Mononuclear cell (primary cell): Measurements from ENCODE around the gene NT5C3A. TPM values are rescaled to one million over a fixed set of nuclear protein-coding genes. Genes with fewer than 3 reads are reported as not detected.
"Not testable (repeated sequence)": the region's sequence is repeated elsewhere in the genome, so short reads cannot be mapped to it uniquely, and the experiment has no call there.

Source experiments
- H3K27me3 ChIP-seq: 2 replicates; pipeline ENCODE4 v1.6.0; 2011; ENCODE audit warnings: low read length, control low read depth; ENCODE audit not compliant: insufficient read depth
- H3K4me1 ChIP-seq: 2 replicates; pipeline ENCODE4 v1.5.1; 2011; ENCODE audit warnings: mild to moderate bottlenecking, low read length, control low read depth; ENCODE audit not compliant: insufficient read depth
- H3K4me3 ChIP-seq: 2 replicates; pipeline ENCODE4 v1.5.1; 2011; ENCODE audit warnings: mild to moderate bottlenecking, low read length, moderate library complexity
- H3K9me3 ChIP-seq: 2 replicates; pipeline ENCODE4 v1.5.1; 2011; ENCODE audit warnings: low read depth, mild to moderate bottlenecking, control low read depth, low read length
- total RNA-seq: library from RNA; depleted of rRNA; stranded (reverse); fragments of >200 nt; gene quantifications from one replicate; pipeline ENCODE4 v1.2.3, GENCODE V29; 2012

NT5C3A gene
- total RNA-seq = 122 TPM

DNA sequence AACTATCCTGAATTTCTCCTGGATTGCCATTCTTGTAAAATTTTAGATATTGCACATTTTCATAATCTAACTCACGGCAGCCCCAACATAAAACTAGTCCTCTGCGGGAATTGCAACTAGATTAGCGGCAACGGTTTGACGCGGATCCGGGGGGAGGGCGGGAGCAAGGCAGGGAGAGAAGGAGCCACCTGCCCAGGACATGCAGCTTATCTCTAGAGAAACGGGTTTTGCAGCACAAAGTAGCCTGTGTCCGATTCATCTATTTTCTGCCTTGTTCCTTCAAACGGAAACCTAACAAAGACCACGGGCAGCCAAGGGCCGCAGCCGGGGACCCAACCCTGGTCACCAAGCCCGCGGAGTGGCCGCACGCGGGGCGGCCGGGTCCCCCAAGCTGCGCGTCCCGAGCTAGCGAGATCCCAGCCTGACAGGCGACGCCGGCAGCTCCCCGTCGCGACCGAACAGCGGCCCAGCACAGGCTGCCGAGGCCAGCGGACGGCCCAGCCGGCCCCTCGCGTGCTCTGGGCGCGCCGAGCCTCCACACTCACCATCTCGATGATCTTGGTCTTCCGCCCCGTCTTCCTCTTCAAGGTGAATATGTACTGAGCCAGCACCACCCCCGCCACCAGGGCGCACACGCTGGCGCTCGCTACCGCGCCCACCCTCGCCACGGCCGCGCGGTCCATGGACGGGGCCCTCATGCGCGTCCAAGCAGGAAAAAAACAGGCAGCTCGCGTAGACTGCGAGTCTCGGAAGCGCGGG is at the start of gene NT5C3A:
NT5C3A (minus strand) TSS at position 754 of the 759 bp plus-strand sequence; CDS start at position 683, 71 bp downstream.
- Histone ChIP-seq H3K4me3 (peak within 1 kb of the TSS; percentile 93), H3K27me3 (no peaks in the 10 kb centered on the region), H3K4me1 (peaks cover 32% of the 10 kb centered on the region), H3K9me3 (no peaks in the 10 kb centered on the region)

DNA sequence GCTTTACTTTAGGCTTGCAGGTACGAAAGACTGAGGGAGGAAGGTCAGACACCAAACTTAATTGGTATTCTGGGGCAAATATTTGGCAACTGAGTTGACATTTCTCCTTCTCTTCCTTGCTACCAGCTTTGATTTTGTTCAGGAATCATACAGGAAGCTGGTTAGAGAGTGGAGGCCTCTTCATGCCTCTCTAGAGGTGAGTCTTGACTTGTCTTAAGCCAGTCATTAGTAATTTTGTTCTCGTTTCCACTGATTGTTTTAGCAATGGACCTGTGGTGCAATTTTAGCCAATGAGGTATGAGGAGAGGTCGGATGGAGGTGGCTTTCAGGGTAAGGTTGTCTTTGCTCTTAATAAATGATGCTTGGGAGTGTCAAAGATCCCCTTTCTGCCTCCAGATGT is 49.0 kb upstream of the NT5C3A start:
- H3K27me3 ChIP-seq = no peaks in the 10 kb centered on the region
- no peak overlapping the region for H3K4me3 ChIP-seq
- peaks cover 29% of the 10 kb centered on the region for H3K4me1 ChIP-seq
- H3K9me3 ChIP-seq = no peaks in the 10 kb centered on the region

DNA sequence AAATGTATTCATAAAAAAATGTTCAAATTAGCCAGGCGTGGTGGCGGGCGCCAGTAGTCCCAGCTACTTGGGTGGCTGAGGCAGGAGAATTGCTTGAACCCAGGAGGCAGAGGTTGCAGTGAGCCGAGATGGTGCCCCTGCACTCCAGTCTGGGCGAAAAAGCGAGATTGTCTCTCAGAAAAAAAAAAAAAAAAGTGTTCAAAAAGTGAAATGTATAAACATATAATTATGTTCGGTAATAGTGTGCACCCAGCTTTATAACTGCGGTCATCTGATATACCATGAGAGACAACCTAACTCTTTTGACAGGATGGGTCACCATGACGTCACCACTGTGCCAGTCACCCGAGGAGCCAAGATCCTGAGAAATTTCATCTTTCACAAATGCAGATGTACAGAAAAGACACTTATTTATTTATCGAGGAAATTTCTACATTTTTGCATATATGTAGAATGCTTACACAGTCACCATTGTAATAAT is 47.2 kb upstream of the NT5C3A start:
- Histone ChIP-seq H3K4me1 (peaks cover 34% of the 10 kb centered on the region), H3K27me3 (no peaks in the 10 kb centered on the region), H3K9me3 (no peaks in the 10 kb centered on the region), H3K4me3 (peak overlapping the region; percentile 90)

DNA sequence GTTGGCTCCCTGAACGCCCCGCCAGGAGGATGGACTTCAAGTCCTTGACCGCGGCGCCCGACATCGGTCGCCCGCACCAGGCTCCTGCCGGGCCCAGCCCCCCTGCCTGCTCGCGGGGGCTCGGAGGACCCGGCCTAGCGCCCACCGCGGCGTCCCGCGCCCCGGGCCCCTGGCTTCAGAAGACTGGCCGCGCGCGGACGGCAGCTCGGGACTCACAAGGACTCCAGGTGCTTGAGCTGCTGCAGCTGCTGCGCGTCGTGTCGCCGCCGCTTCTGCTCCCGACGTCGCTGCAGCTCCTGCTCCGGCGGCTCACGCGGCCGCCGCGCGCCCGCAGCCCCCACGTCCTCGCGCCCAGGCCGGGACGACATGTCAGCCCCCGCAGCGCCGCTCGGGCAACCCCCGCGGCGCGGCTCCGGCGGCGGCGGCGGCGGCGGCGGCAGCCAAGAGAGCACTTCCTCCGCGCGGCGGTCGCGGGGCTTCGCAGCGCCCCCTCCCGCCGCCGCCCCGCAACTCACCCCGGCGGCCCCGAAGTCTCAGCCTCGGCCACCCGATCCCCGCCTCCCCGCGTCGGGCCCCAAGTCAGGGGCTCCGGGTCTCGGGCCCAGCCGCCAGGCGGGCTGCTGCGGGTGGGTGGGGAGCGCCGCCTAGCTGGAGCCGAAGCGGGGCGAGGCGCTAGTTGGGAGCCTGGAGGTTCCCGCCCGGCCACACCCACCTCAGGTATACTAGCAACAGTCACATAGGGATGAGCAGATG is 46.6 kb upstream of the NT5C3A start, which contains the start of gene RP9:
RP9 (minus strand) TSS at position 400 of the 753 bp plus-strand sequence; CDS start at position 368, 32 bp downstream.
- peaks cover 34% of the 10 kb centered on the region for H3K4me1 ChIP-seq
- no peaks in the 10 kb centered on the region for H3K27me3 ChIP-seq
- no peaks in the 10 kb centered on the region for H3K9me3 ChIP-seq
- peak within 1 kb of the TSS; percentile 90 for H3K4me3 ChIP-seq

DNA sequence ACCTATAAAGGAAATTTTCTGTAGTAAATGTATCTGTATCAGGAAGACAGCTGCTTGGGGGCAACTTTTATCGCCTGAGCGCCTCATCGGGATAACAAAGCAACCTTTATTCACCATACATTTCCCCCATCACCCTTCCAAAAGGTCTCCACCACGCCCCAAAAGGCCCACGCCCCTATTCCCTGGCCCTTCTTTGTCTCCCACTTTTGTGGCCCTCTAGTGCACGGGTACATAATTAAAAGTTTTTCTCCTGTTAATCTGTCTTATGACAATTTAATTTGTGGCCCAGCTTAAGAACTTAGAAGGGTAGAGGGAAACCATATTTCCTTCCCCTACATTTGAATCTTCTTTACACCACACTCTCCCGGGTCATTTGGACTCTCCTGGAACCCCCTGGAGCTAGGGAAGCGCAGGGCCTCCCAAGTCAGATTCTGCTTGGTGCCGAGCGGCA is 46.0 kb upstream of the NT5C3A start:
- H3K27me3 ChIP-seq = no peaks in the 10 kb centered on the region
- H3K4me3 ChIP-seq = peak overlapping the region; percentile 90
- peaks cover 34% of the 10 kb centered on the region for H3K4me1 ChIP-seq
- no peaks in the 10 kb centered on the region for H3K9me3 ChIP-seq

DNA sequence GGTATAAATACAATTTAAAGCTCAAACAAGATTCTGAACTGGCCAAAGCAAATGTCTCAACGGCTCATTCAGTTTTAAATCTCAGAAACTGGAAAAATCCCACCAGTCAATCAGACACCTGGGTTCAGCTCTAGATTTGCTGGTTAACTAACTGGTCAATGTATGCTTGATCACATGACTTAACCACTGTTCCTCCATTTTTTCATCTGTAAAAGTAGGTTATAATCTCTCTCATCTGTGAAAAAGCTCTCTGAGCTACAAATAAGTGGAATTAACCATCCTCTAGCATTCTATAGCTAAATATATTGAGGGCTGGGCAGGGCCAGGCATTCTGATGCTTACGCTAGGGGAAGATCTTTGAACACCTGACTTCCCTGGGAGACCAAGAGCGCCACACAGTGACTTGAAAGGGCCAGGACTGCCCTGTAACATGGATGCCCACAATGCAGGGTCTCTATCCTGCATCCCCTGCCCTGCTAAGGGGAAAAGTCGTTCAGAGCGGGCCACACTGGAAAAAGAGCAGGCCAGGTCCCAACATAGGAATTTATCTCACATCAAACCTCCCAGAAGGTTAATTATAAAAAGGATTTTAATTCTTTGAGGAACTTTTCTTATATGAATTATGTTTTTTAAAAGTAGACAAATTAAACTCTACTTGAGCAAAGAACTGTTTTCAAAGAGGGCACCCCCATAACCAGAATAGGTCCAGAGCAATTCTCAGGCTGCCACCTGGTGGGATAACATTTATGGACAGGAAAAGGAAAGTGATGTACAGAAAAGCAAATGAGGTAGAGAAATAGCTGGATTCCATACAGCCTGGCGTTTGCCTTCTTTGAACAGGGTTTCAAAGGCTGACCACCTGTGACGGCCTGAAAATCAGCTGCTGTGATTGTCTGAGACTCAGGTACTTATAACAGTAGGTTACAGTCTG is 44.8 kb upstream of the NT5C3A start:
- no peaks in the 10 kb centered on the region for H3K9me3 ChIP-seq
- H3K27me3 ChIP-seq = no peaks in the 10 kb centered on the region
- H3K4me3 ChIP-seq = no peak overlapping the region
- H3K4me1 ChIP-seq = peaks cover 39% of the 10 kb centered on the region

DNA sequence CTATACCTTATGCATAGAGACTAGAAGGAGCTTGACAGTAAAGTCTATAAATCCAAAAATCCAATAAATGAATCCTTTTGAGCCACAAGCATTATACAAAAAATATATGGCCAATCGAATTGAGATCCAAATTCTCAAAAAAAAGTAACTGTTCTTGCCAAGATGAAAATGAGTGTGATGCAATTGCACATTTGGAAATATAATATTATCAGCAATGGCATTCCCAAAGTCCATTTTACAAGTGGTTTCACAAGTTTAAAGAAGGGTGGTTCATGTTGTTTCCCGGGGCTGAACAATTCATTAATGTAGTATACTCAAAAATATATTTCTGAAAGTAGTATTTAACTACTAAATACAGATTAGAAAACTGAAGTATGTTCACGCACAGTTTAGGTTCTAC is 39.3 kb upstream of the NT5C3A start:
- Histone ChIP-seq H3K9me3 (no peaks in the 10 kb centered on the region), H3K4me1 (peaks cover 18% of the 10 kb centered on the region), H3K27me3 (no peaks in the 10 kb centered on the region), H3K4me3 (no peak overlapping the region)

DNA sequence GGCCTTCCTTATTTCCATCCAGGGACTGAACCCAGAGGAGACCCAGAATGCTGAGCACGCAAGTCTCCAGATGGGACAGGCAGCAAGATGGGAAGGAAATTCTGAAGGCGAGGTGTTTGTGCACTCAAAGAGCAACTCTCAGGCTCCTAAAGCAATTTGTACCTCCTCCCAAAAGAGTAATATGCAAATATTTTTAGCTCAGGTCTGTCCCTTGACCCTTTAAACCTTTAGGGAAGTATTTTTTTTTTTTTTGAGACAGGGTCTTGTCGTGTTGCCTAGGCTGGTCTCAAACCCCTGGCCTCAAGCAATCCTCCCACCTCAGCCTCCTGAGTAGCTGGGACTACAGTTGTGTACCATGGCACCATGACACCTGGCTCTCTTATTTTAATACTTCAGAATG is 38.2 kb upstream of the NT5C3A start:
- Histone ChIP-seq H3K9me3 (no peaks in the 10 kb centered on the region), H3K4me3 (no peak overlapping the region), H3K4me1 (peaks cover 11% of the 10 kb centered on the region), H3K27me3 (no peaks in the 10 kb centered on the region)

DNA sequence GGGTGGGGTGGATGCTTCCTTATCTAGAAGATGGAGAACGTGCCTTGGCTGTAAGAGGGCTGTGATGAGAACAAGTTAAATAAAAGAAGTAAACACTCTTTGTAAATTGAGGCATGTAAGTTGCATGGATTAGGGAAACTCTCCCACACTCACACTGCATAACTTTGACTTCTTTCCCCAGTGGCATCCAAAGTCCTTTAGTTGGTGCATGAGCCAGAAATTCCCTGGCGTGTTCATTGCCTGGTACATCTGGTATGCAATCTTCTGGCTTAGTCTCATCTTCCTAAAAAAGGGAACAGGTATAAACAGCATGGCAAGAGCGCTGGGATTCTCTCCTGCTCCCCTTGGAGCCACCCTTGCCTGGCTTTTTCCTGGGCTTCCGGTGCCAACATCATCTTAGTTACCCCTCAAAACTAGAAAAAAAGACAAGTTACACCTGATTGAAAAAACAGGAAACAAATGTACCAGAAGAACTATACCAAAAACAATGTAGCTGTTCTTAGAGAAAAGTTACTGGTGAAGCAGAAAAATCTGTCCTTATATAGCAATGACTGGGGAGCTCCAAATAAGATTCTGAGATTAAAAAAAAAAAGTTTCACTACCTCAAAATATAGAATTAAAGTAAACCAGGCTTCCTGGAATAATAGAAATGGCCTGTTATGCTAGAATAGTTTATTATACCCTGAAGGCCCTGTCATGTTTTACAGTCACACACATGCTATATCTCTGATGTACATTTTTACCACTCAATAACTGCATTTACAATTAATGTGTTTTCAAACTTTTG is 36.8 kb upstream of the NT5C3A start:
- Histone ChIP-seq H3K4me1 (peaks cover 11% of the 10 kb centered on the region), H3K9me3 (no peaks in the 10 kb centered on the region), H3K4me3 (no peak overlapping the region), H3K27me3 (no peaks in the 10 kb centered on the region)

DNA sequence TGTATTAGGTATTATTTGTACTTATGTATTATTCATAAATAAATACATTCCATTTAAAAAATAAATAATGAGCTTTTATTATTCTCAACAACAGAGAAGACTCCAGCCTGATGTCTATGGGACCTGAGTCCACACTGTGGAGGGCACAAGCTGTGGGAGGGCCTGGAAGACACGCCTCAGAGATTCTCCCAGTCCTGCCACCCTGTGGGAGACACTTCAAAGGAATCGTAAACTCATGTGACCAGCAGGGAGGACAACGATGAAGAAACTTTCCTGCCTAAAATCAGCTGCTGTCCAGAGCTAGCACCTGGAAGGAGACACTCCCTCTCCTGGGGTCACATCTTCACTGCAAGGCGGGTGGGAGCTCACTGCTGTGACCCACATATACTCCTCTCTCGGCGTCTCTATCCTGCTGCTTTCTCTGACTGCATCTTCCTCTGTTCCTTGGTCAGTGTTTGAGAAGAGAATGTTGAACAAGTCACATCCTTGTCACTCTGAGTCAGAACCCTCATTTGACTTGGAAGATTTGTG is 32.2 kb upstream of the NT5C3A start:
- H3K9me3 ChIP-seq, H3K4me3 ChIP-seq, H3K27me3 ChIP-seq, H3K4me1 ChIP-seq: not testable (repeated sequence)

DNA sequence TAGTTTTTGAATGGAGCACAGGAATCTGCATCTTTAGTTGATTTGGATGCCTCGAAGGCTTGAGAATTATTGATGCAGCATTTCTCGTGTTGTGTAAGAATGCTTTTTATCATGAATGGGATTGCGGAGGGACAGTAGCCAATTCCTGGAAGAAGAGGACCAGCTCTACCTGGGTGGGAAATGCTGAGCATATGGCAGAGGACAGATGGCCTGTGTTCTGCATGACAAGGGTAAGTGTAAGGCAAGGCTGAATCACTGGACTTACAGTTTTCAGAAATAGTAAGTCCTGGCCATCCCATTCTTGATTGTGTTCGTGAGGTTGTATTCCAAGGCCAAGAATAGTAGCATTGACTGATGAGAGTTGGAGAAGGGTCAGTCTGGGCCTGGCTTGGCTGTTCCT is 30.7 kb upstream of the NT5C3A start:
- no peaks in the 10 kb centered on the region for H3K9me3 ChIP-seq
- no peaks in the 10 kb centered on the region for H3K27me3 ChIP-seq
- H3K4me3 ChIP-seq = no peak overlapping the region
- H3K4me1 ChIP-seq = no peaks in the 10 kb centered on the region

DNA sequence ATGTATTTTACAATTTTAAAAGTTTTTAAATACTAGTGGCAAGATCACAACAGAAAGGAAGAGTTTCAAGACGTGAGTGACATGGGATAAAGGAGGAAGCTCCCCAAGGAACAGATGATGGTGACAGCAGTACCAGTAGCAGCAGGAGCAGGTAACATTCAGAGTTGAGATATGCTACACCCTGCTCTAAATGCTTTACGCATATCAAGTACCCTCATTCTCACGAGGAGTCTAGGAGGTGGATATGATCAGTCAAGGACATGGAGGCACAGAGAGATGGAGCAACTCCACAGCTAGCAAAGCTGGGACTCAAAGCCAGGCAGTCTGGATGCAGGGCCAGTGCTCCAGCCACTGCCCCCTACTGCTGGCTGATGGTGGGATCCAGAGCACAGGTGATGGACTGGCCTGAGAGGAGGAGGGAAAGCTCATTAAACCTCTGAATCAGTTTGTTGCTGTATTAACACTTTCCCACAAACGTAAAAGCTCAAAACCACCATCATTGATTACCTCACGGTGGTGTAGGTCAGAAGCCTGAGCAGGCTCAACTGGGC is 29.1 kb upstream of the NT5C3A start:
- Histone ChIP-seq H3K4me3 (no peak overlapping the region), H3K4me1 (no peaks in the 10 kb centered on the region), H3K9me3 (no peaks in the 10 kb centered on the region), H3K27me3 (no peaks in the 10 kb centered on the region)

DNA sequence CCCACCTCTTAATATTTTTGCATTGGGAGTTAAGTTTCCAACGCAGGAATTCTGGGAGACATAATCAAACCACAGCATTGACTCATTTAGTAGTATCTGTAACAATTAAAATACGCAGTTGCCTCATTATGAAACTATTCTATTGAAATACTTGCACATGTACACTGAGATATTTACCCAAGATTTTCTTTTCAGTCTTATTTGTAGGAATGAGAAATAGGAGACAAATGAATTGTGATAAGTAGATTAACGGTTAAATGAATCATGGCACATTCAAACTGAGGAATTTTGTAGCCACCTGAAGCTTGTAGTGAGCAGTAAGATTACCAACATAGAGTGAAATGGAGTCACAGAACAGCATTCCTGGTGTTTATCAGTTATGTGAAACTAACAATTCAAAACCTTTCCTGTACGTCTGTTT is 28.5 kb upstream of the NT5C3A start:
- H3K9me3 ChIP-seq = no peaks in the 10 kb centered on the region
- H3K4me3 ChIP-seq = no peak overlapping the region
- H3K4me1 ChIP-seq = no peaks in the 10 kb centered on the region
- no peaks in the 10 kb centered on the region for H3K27me3 ChIP-seq
